VCaP (cell line): Measurements from ENCODE around the gene ZNF774.

Experiments used
- H3K27ac ChIP-seq: fragments of 450-650 bp; 2 replicates; pipeline ENCODE4 v1.5.1; 2017
- CTCF ChIP-seq: fragments of 450-650 bp; conservative IDR thresholded peaks from 2 replicates; pipeline ENCODE4 v1.5.1; 2017; ENCODE audit warnings: mild to moderate bottlenecking, moderate library complexity

Gene ZNF774

GRCh38 chr15:90376789-90377188, 24.7 kb downstream of the ZNF774 start:
- no peak for TF ChIP-seq CTCF
- no peak overlapping the region for H3K27ac ChIP-seq

- H3K27ac ChIP-seq: no peak overlapping the region
- no peak for TF ChIP-seq CTCF
Observed at GRCh38 chr15:90379263-90379662, 27.2 kb downstream of the ZNF774 start.

DNA sequence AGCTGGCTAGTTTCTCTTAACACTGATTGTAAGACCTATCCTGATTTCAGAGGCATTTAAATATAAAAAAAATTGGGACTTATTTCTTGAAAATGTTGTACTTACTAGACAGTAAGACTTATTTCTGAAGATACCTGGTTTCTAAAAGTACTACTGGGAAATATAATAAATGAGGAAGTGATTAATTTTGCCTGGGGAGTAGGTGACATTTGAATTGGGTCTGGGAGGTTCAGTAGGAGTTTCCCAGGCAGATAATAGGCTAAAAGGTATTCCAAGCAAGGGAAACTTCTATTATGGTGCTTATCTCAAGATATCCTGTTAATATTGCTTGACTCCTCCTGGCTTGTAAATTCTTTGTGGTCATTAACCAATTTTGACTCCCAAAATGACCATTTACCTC, 29.4 kb downstream of the ZNF774 start:
- no peak overlapping the region for H3K27ac ChIP-seq

GRCh38 chr15:90382320-90382719, 30.2 kb downstream of the ZNF774 start:
- H3K27ac ChIP-seq: no peak overlapping the region
- TF ChIP-seq CTCF: no peak

More for the DNA sequence above, 29.4 kb downstream of the ZNF774 start:
- no peak for TF ChIP-seq CTCF

- TF ChIP-seq CTCF: no peak
- no peak overlapping the region for H3K27ac ChIP-seq
Observed at GRCh38 chr15:90386221-90386620, 34.1 kb downstream of the ZNF774 start.

DNA sequence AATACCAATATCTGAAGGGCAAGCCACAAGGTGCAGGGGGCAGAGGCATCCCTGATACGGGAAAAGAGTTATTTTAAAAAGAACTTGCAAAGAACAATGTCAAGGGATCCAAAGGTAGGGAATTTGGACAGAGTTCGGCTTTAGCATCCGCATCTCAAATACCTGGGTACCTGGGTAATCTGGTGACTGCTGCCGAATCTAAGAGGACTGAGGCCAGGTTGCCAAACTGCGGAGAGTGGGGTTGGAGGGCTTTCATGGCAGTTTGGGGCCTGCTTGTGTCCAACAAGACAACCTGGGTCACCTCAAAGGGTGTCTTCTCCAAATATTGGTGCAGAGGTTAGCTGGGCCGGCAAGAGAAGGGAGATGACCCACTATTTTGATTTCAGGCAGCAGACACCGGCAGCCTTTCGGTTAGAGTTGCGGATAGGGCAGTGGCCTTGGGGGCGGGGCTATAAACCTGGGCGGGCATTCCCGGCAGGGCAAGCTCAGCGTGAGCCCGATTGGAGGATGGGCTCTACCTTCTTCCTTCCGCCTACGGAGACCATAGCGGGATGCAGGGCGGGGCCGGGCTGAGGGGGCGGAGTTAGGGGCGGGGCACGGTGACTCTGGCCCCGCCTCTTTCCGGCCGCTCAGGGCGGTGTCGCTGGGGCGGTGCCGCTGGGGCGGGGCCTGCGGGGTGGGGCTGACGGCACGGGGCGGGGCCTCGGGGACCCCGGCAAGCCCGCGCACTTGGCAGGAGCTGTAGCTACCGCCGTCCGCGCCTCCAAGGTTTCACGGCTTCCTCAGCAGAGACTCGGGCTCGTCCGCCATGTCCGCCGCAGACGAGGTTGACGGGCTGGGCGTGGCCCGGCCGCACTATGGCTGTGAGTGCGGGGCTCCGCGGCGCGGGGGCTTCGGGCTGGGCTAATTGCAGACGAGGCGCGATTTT, 35.7 kb downstream of the ZNF774 start, which contains the start of gene IQGAP1:
Gene IQGAP1 (plus strand): TSS at position 709 of the 928 bp plus-strand sequence. CDS start 100 bp downstream, at position 809.
- TF ChIP-seq CTCF: no peak

GRCh38 chr15:90388462-90389380, 36.6 kb downstream of the ZNF774 start:
- H3K27ac ChIP-seq: peak overlapping the region; percentile 90
- TF ChIP-seq CTCF: no peak

More for the DNA sequence above, 35.7 kb downstream of the ZNF774 start, which contains the start of gene IQGAP1:
- H3K27ac ChIP-seq: peak within 1 kb of the TSS; percentile 90
